Neural progenitor cell (in vitro differentiated cells): ENCODE data around the gene CTNNBL1. TPM values are rescaled to one million over a fixed set of nuclear protein-coding genes. Genes with fewer than 3 reads are reported as not detected.
"Not testable (repeated sequence)": the region's sequence is repeated elsewhere in the genome, so short reads cannot be mapped to it uniquely, and the experiment has no call there.

ENCODE experiments used
- DNase-seq: peaks from one replicate; pipeline ENCODE4 v3.0.0-alpha.2; 2016; ENCODE audit warnings: low spot score
- H2AFZ ChIP-seq: fragments of 200-600 bp; sonication (generic); replicated peaks from 2 replicates; pipeline ENCODE4 v1.6.1; 2016; ENCODE audit warnings: antibody characterized with exemption
- H3F3A ChIP-seq: fragments of 200-600 bp; sonication (generic); 2 replicates; pipeline ENCODE4 v1.6.1; 2016; ENCODE audit warnings: antibody characterized with exemption, low read depth
- H3K27ac ChIP-seq: fragments of 200-600 bp; sonication (generic); 2 replicates; pipeline ENCODE4 v1.5.1; 2016; ENCODE audit warnings: mild to moderate bottlenecking
- H3K27me3 ChIP-seq: fragments of 200-600 bp; sonication (generic); 2 replicates; pipeline ENCODE4 v1.6.1; 2016; ENCODE audit warnings: mild to moderate bottlenecking, moderate library complexity
- H3K36me3 ChIP-seq: fragments of 200-600 bp; sonication (generic); 2 replicates; pipeline ENCODE4 v1.5.1; 2016
- H3K4me1 ChIP-seq: fragments of 200-600 bp; sonication (generic); 2 replicates; pipeline ENCODE4 v1.6.1; 2016; ENCODE audit warnings: mixed run types
- H3K4me2 ChIP-seq: fragments of 200-600 bp; sonication (generic); 2 replicates; pipeline ENCODE4 v1.6.1; 2016
- H3K4me3 ChIP-seq: fragments of 200-600 bp; sonication (generic); 2 replicates; pipeline ENCODE4 v1.5.1; 2016
- H3K79me2 ChIP-seq: fragments of 200-600 bp; sonication (generic); 2 replicates; pipeline ENCODE4 v1.6.1; 2016; ENCODE audit warnings: low read depth
- H3K9ac ChIP-seq: fragments of 200-600 bp; sonication (generic); 2 replicates; pipeline ENCODE4 v1.6.1; 2016
- H3K9me3 ChIP-seq: fragments of 200-600 bp; sonication (generic); 2 replicates; pipeline ENCODE4 v1.5.1; 2016; ENCODE audit warnings: low read depth
- H4K20me1 ChIP-seq: fragments of 200-600 bp; sonication (generic); 2 replicates; pipeline ENCODE4 v1.6.1; 2016; ENCODE audit warnings: low read depth
- H3K27ac Mint-ChIP-seq: 3 replicates; pipeline ENCODE4 v1.8.0; 2021; ENCODE audit warnings: mixed read lengths
- H3K27me3 Mint-ChIP-seq: 2 replicates; pipeline ENCODE4 v1.8.0; 2022; ENCODE audit warnings: low read depth, mild to moderate bottlenecking, inconsistent platforms, moderate library complexity, mixed read lengths; ENCODE audit not compliant: insufficient read depth
- H3K36me3 Mint-ChIP-seq: 3 replicates; pipeline ENCODE4 v1.8.0; 2021; ENCODE audit warnings: mixed read lengths
- H3K4me1 Mint-ChIP-seq: 3 replicates; pipeline ENCODE4 v1.8.0; 2021; ENCODE audit warnings: mixed read lengths
- H3K4me3 Mint-ChIP-seq: 3 replicates; pipeline ENCODE4 v1.8.0; 2021; ENCODE audit warnings: mild to moderate bottlenecking, moderate library complexity, mixed read lengths
- H3K9me3 Mint-ChIP-seq: 3 replicates; pipeline ENCODE4 v1.8.0; 2020; ENCODE audit warnings: mixed read lengths
- EZH2 ChIP-seq: fragments of 200-600 bp; sonication (generic); IDR thresholded peaks from 2 replicates; pipeline ENCODE4 v1.6.1; 2017; ENCODE audit warnings: antibody characterized with exemption, mild to moderate bottlenecking, moderate library complexity
- EZH2phosphoT487 ChIP-seq: fragments of 200-600 bp; sonication (generic); IDR thresholded peaks from 2 replicates; pipeline ENCODE4 v1.6.1; 2017; ENCODE audit warnings: antibody characterized with exemption
- total RNA-seq: library from RNA; depleted of rRNA; stranded (reverse); fragments of >200 nt; gene quantifications from 2 replicates; pipeline ENCODE4 v1.2.3, GENCODE V29; 2015; ENCODE audit warnings: low replicate concordance
- TF ChIP-seq, protein P1 (sequence below): fragments of 200-600 bp; sonication (generic); IDR thresholded peaks from 2 replicates; pipeline ENCODE4 v1.5.1; 2017; ENCODE audit warnings: antibody characterized with exemption, mild to moderate bottlenecking

CTNNBL1 gene
- total RNA-seq, 1 donor from 2014 or later, result 54.5 TPM

DNA sequence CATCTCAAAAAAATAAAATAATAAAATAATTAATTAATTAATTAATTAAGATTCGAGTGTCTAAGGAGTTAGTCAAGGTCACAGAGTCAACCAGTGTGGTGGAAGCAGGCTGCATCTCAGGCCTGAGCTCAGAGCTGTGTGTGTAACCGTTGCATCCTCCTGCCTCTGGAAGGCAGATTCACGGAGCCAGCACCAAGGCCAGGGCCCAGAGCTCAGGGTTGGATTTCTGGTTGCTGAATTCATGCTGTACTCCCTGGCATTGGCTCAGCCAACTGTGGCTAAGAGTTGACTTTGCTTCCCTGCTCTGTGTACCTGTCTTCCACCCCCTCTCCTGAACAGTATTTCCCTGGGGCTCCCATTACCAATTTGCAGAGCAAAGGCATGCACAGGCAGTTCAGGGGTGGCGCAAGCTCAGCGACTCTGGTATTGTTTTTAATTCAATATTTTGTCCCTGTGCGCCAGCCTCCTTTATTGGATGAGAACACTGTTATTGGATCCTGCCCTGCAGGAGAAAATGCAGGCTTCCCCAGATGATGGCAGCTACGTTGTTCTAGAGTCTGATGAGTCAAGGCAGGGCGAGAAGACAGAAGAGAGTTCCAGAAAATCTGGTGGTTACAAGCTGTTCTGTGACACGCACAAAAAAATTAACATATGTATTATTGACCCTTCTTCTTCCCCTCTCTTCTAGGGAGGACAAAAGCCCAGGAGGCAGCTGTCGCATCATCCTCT lies 12.3 kb upstream of the CTNNBL1 start:
- Histone ChIP-seq H4K20me1 (no peaks in the 10 kb centered on the region), H3K4me3 (no peak overlapping the region), H2AFZ (no peak overlapping the region), H3K36me3 (no peaks in the 10 kb centered on the region), H3F3A (peaks cover 4% of the 10 kb centered on the region), H3K79me2 (no peaks in the 10 kb centered on the region), H3K4me2 (no peak overlapping the region), H3K4me1 (no peaks in the 10 kb centered on the region), H3K27me3 (peaks cover 6% of the 10 kb centered on the region), H3K27ac (no peak overlapping the region), H3K9ac (no peak overlapping the region), H3K9me3 (no peaks in the 10 kb centered on the region)
- Mint-ChIP-seq H3K4me1 (peaks cover 7% of the 10 kb centered on the region), H3K4me3 (no peak overlapping the region), H3K9me3 (no peaks in the 10 kb centered on the region), H3K27ac (peak overlapping the region; percentile 74), H3K27me3 (peaks cover 3% of the 10 kb centered on the region), H3K36me3 (no peaks in the 10 kb centered on the region)
- TF ChIP-seq EZH2phosphoT487 (no peak), EZH2 (no peak)
- TF ChIP-seq, protein P1, sequence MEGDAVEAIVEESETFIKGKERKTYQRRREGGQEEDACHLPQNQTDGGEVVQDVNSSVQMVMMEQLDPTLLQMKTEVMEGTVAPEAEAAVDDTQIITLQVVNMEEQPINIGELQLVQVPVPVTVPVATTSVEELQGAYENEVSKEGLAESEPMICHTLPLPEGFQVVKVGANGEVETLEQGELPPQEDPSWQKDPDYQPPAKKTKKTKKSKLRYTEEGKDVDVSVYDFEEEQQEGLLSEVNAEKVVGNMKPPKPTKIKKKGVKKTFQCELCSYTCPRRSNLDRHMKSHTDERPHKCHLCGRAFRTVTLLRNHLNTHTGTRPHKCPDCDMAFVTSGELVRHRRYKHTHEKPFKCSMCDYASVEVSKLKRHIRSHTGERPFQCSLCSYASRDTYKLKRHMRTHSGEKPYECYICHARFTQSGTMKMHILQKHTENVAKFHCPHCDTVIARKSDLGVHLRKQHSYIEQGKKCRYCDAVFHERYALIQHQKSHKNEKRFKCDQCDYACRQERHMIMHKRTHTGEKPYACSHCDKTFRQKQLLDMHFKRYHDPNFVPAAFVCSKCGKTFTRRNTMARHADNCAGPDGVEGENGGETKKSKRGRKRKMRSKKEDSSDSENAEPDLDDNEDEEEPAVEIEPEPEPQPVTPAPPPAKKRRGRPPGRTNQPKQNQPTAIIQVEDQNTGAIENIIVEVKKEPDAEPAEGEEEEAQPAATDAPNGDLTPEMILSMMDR, result no peak
- peak; percentile 39 for DNase-seq

DNA sequence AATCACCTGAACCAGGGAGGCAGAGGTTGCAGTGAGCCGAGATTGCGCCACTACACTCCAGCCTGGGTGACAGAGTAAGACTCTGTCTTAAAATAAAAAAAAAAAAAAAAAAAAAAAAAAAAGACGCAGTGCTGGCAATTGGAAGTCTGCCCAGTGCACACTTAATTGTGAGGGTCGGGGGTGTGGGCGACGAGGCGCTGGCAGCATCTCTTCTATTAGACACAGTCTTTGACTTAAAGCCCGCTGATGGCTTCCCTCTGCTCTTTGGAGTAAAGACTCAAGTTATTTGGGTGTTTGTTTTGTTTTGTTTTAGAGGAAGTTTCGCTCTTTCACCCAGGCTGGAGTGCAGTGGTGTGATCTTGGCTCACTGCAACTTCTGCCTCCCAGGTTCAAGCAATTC lies 10.7 kb upstream of the CTNNBL1 start:
- peaks cover 22% of the 10 kb centered on the region for H3K27me3 ChIP-seq
- not testable (repeated sequence) for H4K20me1 ChIP-seq, H2AFZ ChIP-seq, H3K4me2 ChIP-seq, H3K4me1 ChIP-seq, H3K27ac ChIP-seq, H3K36me3 ChIP-seq, DNase-seq, H3K27ac Mint-ChIP-seq, H3K9ac ChIP-seq, H3K9me3 ChIP-seq, H3F3A ChIP-seq, H3K4me3 ChIP-seq, H3K4me1 Mint-ChIP-seq, H3K79me2 ChIP-seq, H3K36me3 Mint-ChIP-seq, H3K4me3 Mint-ChIP-seq, H3K27me3 Mint-ChIP-seq, H3K9me3 Mint-ChIP-seq

- Histone ChIP-seq H2AFZ (no peak overlapping the region), H3K79me2 (no peaks in the 10 kb centered on the region), H3K4me3 (no peak overlapping the region), H3F3A (no peaks in the 10 kb centered on the region), H3K9me3 (no peaks in the 10 kb centered on the region), H3K27me3 (peaks cover 58% of the 10 kb centered on the region), H4K20me1 (no peaks in the 10 kb centered on the region), H3K4me2 (no peak overlapping the region), H3K36me3 (no peaks in the 10 kb centered on the region), H3K9ac (no peak overlapping the region), H3K27ac (no peak overlapping the region), H3K4me1 (no peaks in the 10 kb centered on the region)
- Mint-ChIP-seq H3K4me1 (peaks cover 2% of the 10 kb centered on the region), H3K9me3 (no peaks in the 10 kb centered on the region), H3K4me3 (no peak overlapping the region), H3K27ac (no peak overlapping the region), H3K27me3 (peaks cover 15% of the 10 kb centered on the region), H3K36me3 (no peaks in the 10 kb centered on the region)
- DNase-seq, result no peak
- no peak for TF ChIP-seq EZH2phosphoT487
- TF ChIP-seq, protein P1, result no peak
- no peak for TF ChIP-seq EZH2
These were observed 6.9 kb upstream of the CTNNBL1 start for GRCh38 chr20:37686762-37687477.

DNA sequence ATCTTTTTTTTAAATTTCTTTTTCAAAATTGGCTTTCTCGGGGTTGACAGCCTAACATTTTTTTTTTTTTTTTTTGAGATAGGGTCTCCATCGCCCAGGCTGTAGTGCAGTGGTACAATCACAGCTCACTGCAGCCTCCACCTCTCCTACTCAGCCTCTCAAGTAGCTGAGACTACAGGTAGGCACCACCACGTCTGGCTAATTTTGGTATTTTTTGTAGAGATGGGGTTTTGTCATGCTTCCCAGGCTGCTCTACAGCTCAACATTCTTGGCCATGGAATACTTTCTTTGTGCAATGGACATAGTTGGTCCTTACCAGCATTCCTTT lies 6.4 kb upstream of the CTNNBL1 start:
- peaks cover 58% of the 10 kb centered on the region for H3K27me3 ChIP-seq
- peaks cover 15% of the 10 kb centered on the region for H3K27me3 Mint-ChIP-seq
- no peak overlapping the region for H3K4me3 ChIP-seq
- H3K36me3 Mint-ChIP-seq, result no peaks in the 10 kb centered on the region
- no peaks in the 10 kb centered on the region for H3K79me2 ChIP-seq
- H3K9ac ChIP-seq, result no peak overlapping the region
- no peak overlapping the region for H3K27ac Mint-ChIP-seq
- no peaks in the 10 kb centered on the region for H3K9me3 Mint-ChIP-seq
- DNase-seq, result no peak
- H3K4me1 Mint-ChIP-seq, result no peaks in the 10 kb centered on the region
- H4K20me1 ChIP-seq, result no peaks in the 10 kb centered on the region
- H3K4me1 ChIP-seq, result no peaks in the 10 kb centered on the region
- H3K36me3 ChIP-seq, result no peaks in the 10 kb centered on the region
- H3K4me3 Mint-ChIP-seq, result no peak overlapping the region
- H3F3A ChIP-seq, result no peaks in the 10 kb centered on the region
- H3K9me3 ChIP-seq, result no peaks in the 10 kb centered on the region
- H3K27ac ChIP-seq, result no peak overlapping the region
- H3K4me2 ChIP-seq, result no peak overlapping the region
- TF ChIP-seq, protein P1, result no peak
- TF ChIP-seq EZH2 (no peak), EZH2phosphoT487 (no peak)
- H2AFZ ChIP-seq, result no peak overlapping the region
